Adrenal gland (tissue), 12 donors: Measurements from ENCODE around the gene OAF. TPM values are rescaled to one million over a fixed set of nuclear protein-coding genes. Genes with fewer than 3 reads are reported as not detected.

Source experiments
- DNase-seq, 7 donors: peaks; one replicate each; pipeline ENCODE4 v3.0.0-alpha.2; 2019 to 2020
- H3K27ac ChIP-seq, 5 donors: fragments of 200-600 bp; sonication (generic) in 4 of 5; 1 replicate in 3 of 5; 2 replicates in 2 of 5; pipeline versions ENCODE4 v1.5.1 to v1.8.0; 2016 to 2020; ENCODE audit warnings: mild to moderate bottlenecking in 1 of 5
- H3K27me3 ChIP-seq: fragments of 200-600 bp; 2 replicates; pipeline ENCODE4 v1.8.0; 2021
- H3K36me3 ChIP-seq, 2 donors: fragments of 200-600 bp; replicated peaks in 1 of 2; 1 replicate in 1 of 2; 2 replicates in 1 of 2; pipeline versions ENCODE4 v1.5.1 to v1.8.0; 2018 to 2022
- H3K4me1 ChIP-seq, 2 donors: fragments of 200-600 bp; replicated peaks in 1 of 2; 1 replicate in 1 of 2; 2 replicates in 1 of 2; pipeline versions ENCODE4 v1.5.1 to v1.8.0; 2018 to 2021
- H3K4me3 ChIP-seq, 4 donors: fragments of 200-600 bp; sonication (generic) in 3 of 4; one replicate each; pipeline ENCODE4 v1.5.1; 2016 to 2018
- H3K9me3 ChIP-seq, 3 donors: fragments of 200-600 bp; sonication (generic) in 1 of 3; replicated peaks in 1 of 3; 1 replicate in 2 of 3; 2 replicates in 1 of 3; pipeline versions ENCODE4 v1.5.1 to v1.8.0; 2016 to 2021
- POLR2A ChIP-seq, 2 donors: fragments of 450-650 bp; IDR thresholded peaks; one replicate each; pipeline ENCODE4 v1.6.1; 2017; ENCODE audit warnings: antibody characterized with exemption in 2 of 2, mild to moderate bottlenecking in 2 of 2, moderate library complexity in 1 of 2
- WGBS, 4 donors: extraction: QIAGEN DNeasy Blood & Tissue Kit in 2 of 4; methylation state at CpG; one replicate each; pipeline versions ENCODE4 v1.1.5 to v1.1.7; 2013 to 2017; 5-methylcytosine and 5-hydroxymethylcytosine counted together
- intact Hi-C, 2 donors: fragments of 100-400 bp; cut with DNase I; formaldehyde crosslinking; loops; one replicate each; pipeline versions ENCODE4 v1.14.1 to v1.15.0; 2022 to 2023
- polyA plus RNA-seq, 3 donors: library from polyadenylated mRNA; stranded (reverse); fragments of 200-250 nt in 2 of 3; fragments of 350-450 nt in 1 of 3; fragmentation: Illumina TruSeq in 1 of 3; extraction: RNeasy Lipid Tissue Mini Kit (QIAGEN cat#74804) in 1 of 3; gene quantifications; one replicate each; pipeline ENCODE4 v1.2.3, GENCODE V29; 2013 to 2014
- total RNA-seq, 9 donors: library from RNA; depleted of rRNA in 4 of 9; stranded (reverse); fragments of >200 nt in 4 of 9; fragments of 120-200 nt in 1 of 9; fragmentation: NEBNext Ultra II Directional in 1 of 9; extraction: Animal tissue kit (Norgen Biotek cat#: 25700) in 1 of 9; gene quantifications; one replicate each; pipeline versions ENCODE4 v1.1.0 to v1.2.4, GENCODE V29; 2013 to 2023
- TF ChIP-seq, protein P1 (sequence below), 6 experiments: fragments of 450-650 bp in 4 of 6; fragments of 200-600 bp in 2 of 6; sonication (generic) in 1 of 6; IDR thresholded peaks; 1 replicate in 5 of 6; 2 replicates in 1 of 6; pipeline versions ENCODE4 v1.5.1 to v1.8.0; 2016 to 2021; ENCODE audit warnings: antibody characterized with exemption in 6 of 6, mild to moderate bottlenecking in 2 of 6, moderate library complexity in 1 of 6
- donor health status: healthy with polysubstance abuse.
- donor health status: Bipolar disorder and iron deficiency.
- donor health status: DM: yes; HTN: yes; CAD: no.
- donor health status: DM: no; HTN: no; CAD: no.
- donor health status: DM: no; HTN: no; CAD: no.
- donor health status: DM: yes; HTN: yes; CAD: no.

Gene OAF
- total and polyA plus RNA-seq, 12 donors: 67.7 to 253 (median 169) TPM

- Histone ChIP-seq H3K27ac (no peak overlapping the region), H3K4me3 (no peak overlapping the region), H3K36me3 (no peaks in the 10 kb centered on the region), H3K4me1 (no peaks in the 10 kb centered on the region), H3K9me3 (no peaks in the 10 kb centered on the region), H3K27me3 (no peaks in the 10 kb centered on the region)
- WGBS, 4 donors: 62 to 84% (median 66%) methylated on average over 6 to 7 of the region's 7 CpGs
- no peak for DNase-seq
- intact Hi-C loops: no loop called here
- TF ChIP-seq POLR2A (IDR thresholded peaks at IDR 0.05): no peak
- TF ChIP-seq, protein P1, sequence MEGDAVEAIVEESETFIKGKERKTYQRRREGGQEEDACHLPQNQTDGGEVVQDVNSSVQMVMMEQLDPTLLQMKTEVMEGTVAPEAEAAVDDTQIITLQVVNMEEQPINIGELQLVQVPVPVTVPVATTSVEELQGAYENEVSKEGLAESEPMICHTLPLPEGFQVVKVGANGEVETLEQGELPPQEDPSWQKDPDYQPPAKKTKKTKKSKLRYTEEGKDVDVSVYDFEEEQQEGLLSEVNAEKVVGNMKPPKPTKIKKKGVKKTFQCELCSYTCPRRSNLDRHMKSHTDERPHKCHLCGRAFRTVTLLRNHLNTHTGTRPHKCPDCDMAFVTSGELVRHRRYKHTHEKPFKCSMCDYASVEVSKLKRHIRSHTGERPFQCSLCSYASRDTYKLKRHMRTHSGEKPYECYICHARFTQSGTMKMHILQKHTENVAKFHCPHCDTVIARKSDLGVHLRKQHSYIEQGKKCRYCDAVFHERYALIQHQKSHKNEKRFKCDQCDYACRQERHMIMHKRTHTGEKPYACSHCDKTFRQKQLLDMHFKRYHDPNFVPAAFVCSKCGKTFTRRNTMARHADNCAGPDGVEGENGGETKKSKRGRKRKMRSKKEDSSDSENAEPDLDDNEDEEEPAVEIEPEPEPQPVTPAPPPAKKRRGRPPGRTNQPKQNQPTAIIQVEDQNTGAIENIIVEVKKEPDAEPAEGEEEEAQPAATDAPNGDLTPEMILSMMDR (IDR thresholded peaks at IDR 0.05): no peak
These were observed 49.8 kb downstream of the OAF start for GRCh38 chr11:120260616-120261015.

- DNase-seq: no peak
- H3K4me3 ChIP-seq: no peak overlapping the region
- H3K36me3 ChIP-seq: no peaks in the 10 kb centered on the region
- H3K27ac ChIP-seq: no peak overlapping the region
- H3K4me1 ChIP-seq: no peaks in the 10 kb centered on the region
- intact Hi-C loops: no loop called here
- H3K9me3 ChIP-seq: no peaks in the 10 kb centered on the region
- no peaks in the 10 kb centered on the region for H3K27me3 ChIP-seq
- TF ChIP-seq, protein P1 (IDR thresholded peaks at IDR 0.05): no peak
- TF ChIP-seq POLR2A (IDR thresholded peaks at IDR 0.05): no peak
These were observed 50.5 kb downstream of the OAF start for GRCh38 chr11:120261321-120261720.

GRCh38 chr11:120261931-120262330, 51.1 kb downstream of the OAF start:
- Histone ChIP-seq H3K27me3 (peaks cover 3% of the 10 kb centered on the region), H3K4me3 (no peak overlapping the region), H3K36me3 (no peaks in the 10 kb centered on the region), H3K4me1 (no peaks in the 10 kb centered on the region), H3K27ac (no peak overlapping the region), H3K9me3 (no peaks in the 10 kb centered on the region)
- TF ChIP-seq POLR2A (IDR thresholded peaks at IDR 0.05): no peak
- TF ChIP-seq, protein P1 (IDR thresholded peaks at IDR 0.05): no peak
- 60 to 97% (median 76%) methylated on average over 3 of the region's 3 CpGs for WGBS, 4 donors
- DNase-seq: no peak
- intact Hi-C loops: no loop called here

DNA sequence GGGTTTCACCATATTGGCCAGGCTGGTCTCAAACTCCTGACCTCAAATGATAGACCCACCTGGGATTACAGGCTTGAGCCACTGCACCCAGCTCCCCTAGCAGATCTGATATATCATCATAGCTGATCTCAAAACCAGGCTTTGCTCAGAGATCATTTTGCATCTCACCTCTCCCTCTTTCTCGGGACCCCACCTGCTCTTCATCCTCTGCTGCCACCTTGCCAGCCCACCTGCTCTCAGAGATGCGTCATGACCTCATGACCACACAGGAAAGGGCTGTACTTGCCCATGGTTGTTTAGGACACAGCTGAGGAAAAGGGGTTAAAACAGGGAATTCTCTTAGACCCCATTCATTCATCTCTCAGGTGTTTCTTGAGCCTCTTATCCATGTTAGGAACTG, 56.5 kb downstream of the OAF start:
- no peak overlapping the region for H3K27ac ChIP-seq
- H3K27me3 ChIP-seq: peaks cover 6% of the 10 kb centered on the region
- H3K4me3 ChIP-seq: no peak overlapping the region
- TF ChIP-seq POLR2A (IDR thresholded peaks at IDR 0.05): no peak
- TF ChIP-seq, protein P1 (IDR thresholded peaks at IDR 0.05): no peak
- H3K4me1 ChIP-seq: no peaks in the 10 kb centered on the region
- H3K9me3 ChIP-seq: no peaks in the 10 kb centered on the region
- 61 to 76% (median 69%) methylated on average over 2 of the region's 2 CpGs for WGBS, 4 donors
- DNase-seq: no peak
- no peaks in the 10 kb centered on the region for H3K36me3 ChIP-seq
- intact Hi-C loops: no loop called here
